CD4-positive, alpha-beta T cell (primary cell): ENCODE measurements around the gene LCOR. TPM values are rescaled to one million over a fixed set of nuclear protein-coding genes. Genes with fewer than 3 reads are reported as not detected.

ENCODE experiments used
- ATAC-seq: fragments of 200-7000 bp; cut with Tn5 transposase; one replicate; pipeline ENCODE4 v1.10.0; 2022; ENCODE audit warnings: mild to moderate bottlenecking; ENCODE audit not compliant: poor library complexity
- CTCF ChIA-PET: fragments of 350-600 bp; sonication (Branson Sonifier 250); formaldehyde crosslinking; loops from one replicate; lab custom pipeline; 2021; ENCODE audit warnings: antibody characterized with exemption, inconsistent platforms; lab: Charles Lee
- POLR2A ChIA-PET: fragments of 350-600 bp; sonication (Branson Sonifier 250); formaldehyde crosslinking; loops from one replicate; lab custom pipeline; 2021; ENCODE audit warnings: antibody characterized with exemption, inconsistent platforms; lab: Charles Lee
- DNase-seq, 14 experiments: peaks; one replicate each; pipeline ENCODE4 v3.0.0-alpha.2; 2013 to 2020; ENCODE audit warnings: mixed read lengths in 2 of 14
- H3K27ac ChIP-seq, 2 donors: one replicate each; pipeline versions ENCODE4 v1.5.1 to v1.7.0; 2013; ENCODE audit warnings: low read length in 2 of 2, low read depth in 1 of 2, mild to moderate bottlenecking in 1 of 2
- H3K27me3 ChIP-seq, 2 experiments: 1 replicate in 1 of 2; 2 replicates in 1 of 2; pipeline versions ENCODE4 v1.6.1 to v1.7.0; 2013; ENCODE audit warnings: low read length in 2 of 2, control low read depth in 1 of 2, mild to moderate bottlenecking in 1 of 2, moderate library complexity in 1 of 2; ENCODE audit not compliant: insufficient read depth in 2 of 2, control insufficient read depth in 1 of 2
- H3K36me3 ChIP-seq: one replicate; pipeline ENCODE4 v1.6.1; 2013; ENCODE audit warnings: low read length, control low read depth; ENCODE audit not compliant: insufficient read depth
- H3K4me1 ChIP-seq: one replicate; pipeline ENCODE4 v1.6.1; 2013; ENCODE audit warnings: low read length, control low read depth; ENCODE audit not compliant: insufficient read depth
- H3K4me3 ChIP-seq: one replicate; pipeline ENCODE4 v1.5.1; 2013; ENCODE audit warnings: mild to moderate bottlenecking, low read length, moderate library complexity
- H3K9me3 ChIP-seq, 2 experiments: 1 replicate in 1 of 2; 2 replicates in 1 of 2; pipeline versions ENCODE4 v1.6.1 to v1.7.0; 2013; ENCODE audit warnings: low read length in 2 of 2, mild to moderate bottlenecking in 2 of 2, control low read depth in 1 of 2, moderate library complexity in 1 of 2; ENCODE audit not compliant: control insufficient read depth in 1 of 2, insufficient read depth in 1 of 2
- H3K27ac Mint-ChIP-seq: one replicate; pipeline ENCODE4 v1.8.0; 2020; ENCODE audit warnings: mixed read lengths
- H3K27me3 Mint-ChIP-seq: one replicate; pipeline ENCODE4 v1.8.0; 2021; ENCODE audit warnings: mixed read lengths
- H3K36me3 Mint-ChIP-seq: one replicate; pipeline ENCODE4 v1.8.0; 2021; ENCODE audit warnings: low read depth, mixed read lengths
- H3K4me1 Mint-ChIP-seq: one replicate; pipeline ENCODE4 v1.8.0; 2021; ENCODE audit warnings: low read depth, mixed read lengths
- H3K4me3 Mint-ChIP-seq: one replicate; pipeline ENCODE4 v1.8.0; 2020; ENCODE audit warnings: mild to moderate bottlenecking, mixed read lengths
- H3K9me3 Mint-ChIP-seq: one replicate; pipeline ENCODE4 v1.8.0; 2020; ENCODE audit warnings: mixed read lengths
- intact Hi-C, 2 experiments: fragments of 100-400 bp; cut with DNase I in 1 of 2; cut with micrococcal nuclease in 1 of 2; formaldehyde crosslinking; loops; one replicate each; pipeline versions ENCODE4 v1.15.1 to v1.9.0; 2023 to 2025; cut with DNase I, micrococcal nuclease
- total RNA-seq, 174 experiments: library from RNA in 2 of 174; stranded (reverse) in 2 of 174; gene quantifications; one replicate each; pipeline ENCODE4 v1.2.3 and lab custom pipeline; 2021 to 2026
- TF ChIP-seq, protein P1 (sequence below): fragments of 200-600 bp; IDR thresholded peaks from one replicate; pipeline ENCODE4 v1.8.0; 2022; ENCODE audit warnings: antibody characterized with exemption, mild to moderate bottlenecking

The LCOR gene
- total RNA-seq, 2 experiments from 2014 or later, result 46.0 to 56.0 TPM

GRCh38 chr10:96986200-96986856 is 154.2 kb downstream of the LCOR start:
- H3K4me3 Mint-ChIP-seq, result no peak overlapping the region
- no peaks in the 10 kb centered on the region for H3K9me3 Mint-ChIP-seq
- Histone ChIP-seq H3K9me3 (no peaks in the 10 kb centered on the region), H3K27ac (no peak overlapping the region), H3K36me3 (peaks cover 12% of the 10 kb centered on the region), H3K4me3 (no peak overlapping the region), H3K4me1 (no peaks in the 10 kb centered on the region), H3K27me3 (no peaks in the 10 kb centered on the region)
- peaks cover 15% of the 10 kb centered on the region for H3K36me3 Mint-ChIP-seq
- intact Hi-C loops, result no loop called here
- POLR2A ChIA-PET, result no interaction called here
- DNase-seq, result no peak
- CTCF ChIA-PET, result no interaction called here
- H3K4me1 Mint-ChIP-seq, result no peaks in the 10 kb centered on the region
- H3K27me3 Mint-ChIP-seq, result no peaks in the 10 kb centered on the region
- no peak for ATAC-seq
- TF ChIP-seq, protein P1, sequence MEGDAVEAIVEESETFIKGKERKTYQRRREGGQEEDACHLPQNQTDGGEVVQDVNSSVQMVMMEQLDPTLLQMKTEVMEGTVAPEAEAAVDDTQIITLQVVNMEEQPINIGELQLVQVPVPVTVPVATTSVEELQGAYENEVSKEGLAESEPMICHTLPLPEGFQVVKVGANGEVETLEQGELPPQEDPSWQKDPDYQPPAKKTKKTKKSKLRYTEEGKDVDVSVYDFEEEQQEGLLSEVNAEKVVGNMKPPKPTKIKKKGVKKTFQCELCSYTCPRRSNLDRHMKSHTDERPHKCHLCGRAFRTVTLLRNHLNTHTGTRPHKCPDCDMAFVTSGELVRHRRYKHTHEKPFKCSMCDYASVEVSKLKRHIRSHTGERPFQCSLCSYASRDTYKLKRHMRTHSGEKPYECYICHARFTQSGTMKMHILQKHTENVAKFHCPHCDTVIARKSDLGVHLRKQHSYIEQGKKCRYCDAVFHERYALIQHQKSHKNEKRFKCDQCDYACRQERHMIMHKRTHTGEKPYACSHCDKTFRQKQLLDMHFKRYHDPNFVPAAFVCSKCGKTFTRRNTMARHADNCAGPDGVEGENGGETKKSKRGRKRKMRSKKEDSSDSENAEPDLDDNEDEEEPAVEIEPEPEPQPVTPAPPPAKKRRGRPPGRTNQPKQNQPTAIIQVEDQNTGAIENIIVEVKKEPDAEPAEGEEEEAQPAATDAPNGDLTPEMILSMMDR, result no peak
- no peak overlapping the region for H3K27ac Mint-ChIP-seq

- peaks cover 5% of the 10 kb centered on the region for H3K36me3 Mint-ChIP-seq
- Histone ChIP-seq H3K9me3 (no peaks in the 10 kb centered on the region), H3K27me3 (no peaks in the 10 kb centered on the region), H3K4me3 (no peak overlapping the region), H3K4me1 (no peaks in the 10 kb centered on the region), H3K36me3 (peaks cover 2% of the 10 kb centered on the region), H3K27ac (no peak overlapping the region)
- no peaks in the 10 kb centered on the region for H3K9me3 Mint-ChIP-seq
- no peaks in the 10 kb centered on the region for H3K4me1 Mint-ChIP-seq
- DNase-seq, result no peak
- TF ChIP-seq, protein P1, result no peak
- no peak for ATAC-seq
- POLR2A ChIA-PET, result interaction anchor here (1.1 kb wide), 1 partner anchor 9 kb away, joined by 3 read pairs; no protein-coding TSS in a partner anchor
- CTCF ChIA-PET, result no interaction called here
- H3K4me3 Mint-ChIP-seq, result no peak overlapping the region
- H3K27ac Mint-ChIP-seq, result no peak overlapping the region
- no peaks in the 10 kb centered on the region for H3K27me3 Mint-ChIP-seq
- intact Hi-C loops, result no loop called here
Measured at GRCh38 chr10:96987141-96987841, 155.2 kb downstream of the LCOR start.

DNA sequence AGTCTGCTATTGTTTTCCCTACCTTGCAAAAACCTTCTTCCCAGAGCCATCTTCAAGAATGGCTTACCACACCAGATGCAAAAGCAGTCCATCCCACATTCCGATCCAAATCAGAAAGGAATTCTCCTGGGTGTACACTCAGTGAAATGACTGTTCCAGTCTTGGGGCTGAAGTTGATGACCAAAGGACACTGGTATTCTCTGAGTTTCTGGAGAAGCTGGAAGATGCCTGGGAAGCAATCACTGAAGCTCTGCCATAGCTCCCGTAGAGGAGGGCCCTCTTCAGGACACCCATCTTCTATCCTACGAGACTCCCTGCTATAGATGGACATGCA is 155.7 kb downstream of the LCOR start:
- no peak overlapping the region for H3K27ac Mint-ChIP-seq
- no peaks in the 10 kb centered on the region for H3K4me1 Mint-ChIP-seq
- TF ChIP-seq, protein P1, result no peak
- H3K27ac ChIP-seq, result no peak overlapping the region
- CTCF ChIA-PET, result no interaction called here
- H3K36me3 Mint-ChIP-seq, result no peaks in the 10 kb centered on the region
- ATAC-seq (no peak), DNase-seq (no peak)
- no peaks in the 10 kb centered on the region for H3K27me3 Mint-ChIP-seq
- POLR2A ChIA-PET, result interaction anchor here (1.1 kb wide), 1 partner anchor 9 kb away, joined by 3 read pairs; no protein-coding TSS in a partner anchor
- no peaks in the 10 kb centered on the region for H3K4me1 ChIP-seq
- H3K36me3 ChIP-seq, result no peaks in the 10 kb centered on the region
- intact Hi-C loops, result no loop called here
- H3K9me3 Mint-ChIP-seq, result no peaks in the 10 kb centered on the region
- no peak overlapping the region for H3K4me3 Mint-ChIP-seq
- H3K9me3 ChIP-seq, result no peaks in the 10 kb centered on the region
- no peak overlapping the region for H3K4me3 ChIP-seq
- no peaks in the 10 kb centered on the region for H3K27me3 ChIP-seq
